ENCODE data around the gene MAPK8.

MAPK8 gene

GRCh38 chr10:48389846-48390557, 83.5 kb downstream of the MAPK8 start:
- H3K4me3 ChIP-seq (ENCODE audit: low read depth, low read length) = no peak overlapping the region
- DNase-seq (ENCODE audit: low read depth) = no peak
- no peak for TF ChIP-seq CTCF (IDR thresholded peaks at IDR 0.05; ENCODE audit: low read depth, low read length, missing control alignments)

- no peak for DNase-seq (ENCODE audit: low read depth)
- no peak overlapping the region for H3K4me3 ChIP-seq (ENCODE audit: low read depth, low read length)
- no peak for TF ChIP-seq CTCF (IDR thresholded peaks at IDR 0.05; ENCODE audit: low read depth, low read length, missing control alignments)
These were observed 84.0 kb downstream of the MAPK8 start for GRCh38 chr10:48390558-48390871.

- DNase-seq (ENCODE audit: low read depth) = peak; percentile 8
- no peak overlapping the region for H3K4me3 ChIP-seq (ENCODE audit: low read depth, low read length)
- TF ChIP-seq CTCF (IDR thresholded peaks at IDR 0.05; ENCODE audit: low read depth, low read length, missing control alignments) = no peak
These were observed 84.7 kb downstream of the MAPK8 start for GRCh38 chr10:48390933-48391845.

- TF ChIP-seq CTCF (IDR thresholded peaks at IDR 0.05; ENCODE audit: low read depth, low read length, missing control alignments) = no peak
- DNase-seq (ENCODE audit: low read depth) = no peak
- no peak overlapping the region for H3K4me3 ChIP-seq (ENCODE audit: low read depth, low read length)
These were observed 85.5 kb downstream of the MAPK8 start for GRCh38 chr10:48391994-48392393.

- no peak for DNase-seq (ENCODE audit: low read depth)
These were observed 91.8 kb downstream of the MAPK8 start for GRCh38 chr10:48398261-48398660.

GRCh38 chr10:48399056-48399541, 92.6 kb downstream of the MAPK8 start:
- TF ChIP-seq CTCF (IDR thresholded peaks at IDR 0.05; ENCODE audit: low read depth, low read length, missing control alignments) = no peak
- DNase-seq (ENCODE audit: low read depth) = no peak
- H3K4me3 ChIP-seq (ENCODE audit: low read depth, low read length) = no peak overlapping the region

More at GRCh38 chr10:48398261-48398660, 91.8 kb downstream of the MAPK8 start:
- no peak overlapping the region for H3K4me3 ChIP-seq (ENCODE audit: low read depth, low read length)
- no peak for TF ChIP-seq CTCF (IDR thresholded peaks at IDR 0.05; ENCODE audit: low read depth, low read length, missing control alignments)
